ENCODE results near the gene CCDC57. TPM values are rescaled to one million over a fixed set of nuclear protein-coding genes. Genes with fewer than 3 reads are reported as not detected.
A peak's percentile ranks its signal among the peaks of the same experiment; 100 is the strongest.
"Not testable (repeated sequence)": the region's sequence is repeated elsewhere in the genome, so short reads cannot be mapped to it uniquely, and the experiment has no call there.

Gene CCDC57
- total and polyA plus RNA-seq, 8 donors = 43.9 to 166 (median 75.4) TPM

- H3K36me3 ChIP-seq = peaks cover 0 to 8% (median 3%) of the 10 kb centered on the region in 4 donors
- WGBS, 5 donors = 42 to 72% (median 52%) methylated on average over 11 of the region's 11 CpGs
- H3K4me1 ChIP-seq = peaks cover 0 to 10% (median 0%) of the 10 kb centered on the region in 4 donors
- TF ChIP-seq POLR2AphosphoS5 (IDR thresholded peaks at IDR 0.05) (peak in 2 of 3 donors; percentile 75 to 78), EP300 (IDR thresholded peaks at IDR 0.05) (no peak), POLR2A (IDR thresholded peaks at IDR 0.05) (peak in 1 of 4 donors; percentile 21)
- TF ChIP-seq, protein P1, sequence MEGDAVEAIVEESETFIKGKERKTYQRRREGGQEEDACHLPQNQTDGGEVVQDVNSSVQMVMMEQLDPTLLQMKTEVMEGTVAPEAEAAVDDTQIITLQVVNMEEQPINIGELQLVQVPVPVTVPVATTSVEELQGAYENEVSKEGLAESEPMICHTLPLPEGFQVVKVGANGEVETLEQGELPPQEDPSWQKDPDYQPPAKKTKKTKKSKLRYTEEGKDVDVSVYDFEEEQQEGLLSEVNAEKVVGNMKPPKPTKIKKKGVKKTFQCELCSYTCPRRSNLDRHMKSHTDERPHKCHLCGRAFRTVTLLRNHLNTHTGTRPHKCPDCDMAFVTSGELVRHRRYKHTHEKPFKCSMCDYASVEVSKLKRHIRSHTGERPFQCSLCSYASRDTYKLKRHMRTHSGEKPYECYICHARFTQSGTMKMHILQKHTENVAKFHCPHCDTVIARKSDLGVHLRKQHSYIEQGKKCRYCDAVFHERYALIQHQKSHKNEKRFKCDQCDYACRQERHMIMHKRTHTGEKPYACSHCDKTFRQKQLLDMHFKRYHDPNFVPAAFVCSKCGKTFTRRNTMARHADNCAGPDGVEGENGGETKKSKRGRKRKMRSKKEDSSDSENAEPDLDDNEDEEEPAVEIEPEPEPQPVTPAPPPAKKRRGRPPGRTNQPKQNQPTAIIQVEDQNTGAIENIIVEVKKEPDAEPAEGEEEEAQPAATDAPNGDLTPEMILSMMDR (IDR thresholded peaks at IDR 0.05) = no peak
- H3K27me3 ChIP-seq = no peaks in the 10 kb centered on the region
- peak overlapping the region; percentile 56 to 81 (median 70) for H3K27ac ChIP-seq
- H3K9me3 ChIP-seq = no peaks in the 10 kb centered on the region
- H3K4me3 ChIP-seq = no peak overlapping the region
- intact Hi-C loops (cut with DNase I; ENCODE audit: low total_unique reads) = no loop called here
- peak in 1 of 2 donors; percentile 79 for DNase-seq
Observed at GRCh38 chr17:82134101-82134500, 78.5 kb downstream of the CCDC57 start.

- WGBS, 5 donors = 76 to 92% (median 87%) methylated on average over 8 of the region's 8 CpGs
- H3K27me3 ChIP-seq; DNase-seq; H3K4me1 ChIP-seq; H3K36me3 ChIP-seq; H3K4me3 ChIP-seq; H3K9me3 ChIP-seq; intact Hi-C loops (cut with DNase I; ENCODE audit: low total_unique reads): not testable (repeated sequence)
- H3K27ac ChIP-seq = peak overlapping the region in 4 of 5 donors; percentile 64 to 81 (median 72)
Observed at GRCh38 chr17:82133166-82133953, 79.3 kb downstream of the CCDC57 start.

DNA sequence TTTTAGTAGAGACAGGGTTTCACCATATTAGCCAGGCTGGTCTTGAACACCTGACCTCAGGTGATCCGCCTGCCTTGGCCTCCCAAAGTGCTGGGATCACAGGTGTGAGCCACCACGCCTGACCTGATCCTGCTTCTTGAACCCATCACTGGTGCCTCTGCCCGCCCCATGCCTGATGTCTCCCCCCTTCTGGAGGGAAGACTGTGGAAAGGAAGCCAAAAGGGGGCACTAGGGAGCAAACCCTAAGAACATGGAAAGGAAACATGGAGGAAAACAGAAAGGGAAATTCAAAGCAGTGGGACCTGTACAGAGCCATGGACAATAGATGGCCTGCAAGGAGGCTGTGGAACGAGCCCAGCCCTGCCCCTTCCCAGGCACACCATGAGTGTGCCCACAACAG, 83.5 kb downstream of the CCDC57 start:
- peaks cover 0 to 39% (median 31%) of the 10 kb centered on the region in 4 donors for H3K36me3 ChIP-seq
- intact Hi-C loops (cut with DNase I; ENCODE audit: low total_unique reads) = no loop called here
- no peaks in the 10 kb centered on the region for H3K27me3 ChIP-seq
- 93 to 98% (median 95%) methylated on average over 4 of the region's 4 CpGs for WGBS, 5 donors
- no peak for DNase-seq
- peaks cover 0 to 6% (median 0%) of the 10 kb centered on the region in 4 donors for H3K4me1 ChIP-seq
- no peak overlapping the region for H3K4me3 ChIP-seq
- no peaks in the 10 kb centered on the region for H3K9me3 ChIP-seq
- TF ChIP-seq EP300 (IDR thresholded peaks at IDR 0.05) (no peak), POLR2AphosphoS5 (IDR thresholded peaks at IDR 0.05) (no peak), POLR2A (IDR thresholded peaks at IDR 0.05) (no peak)
- TF ChIP-seq, protein P1 (IDR thresholded peaks at IDR 0.05) = no peak
- H3K27ac ChIP-seq = no peak overlapping the region

DNA sequence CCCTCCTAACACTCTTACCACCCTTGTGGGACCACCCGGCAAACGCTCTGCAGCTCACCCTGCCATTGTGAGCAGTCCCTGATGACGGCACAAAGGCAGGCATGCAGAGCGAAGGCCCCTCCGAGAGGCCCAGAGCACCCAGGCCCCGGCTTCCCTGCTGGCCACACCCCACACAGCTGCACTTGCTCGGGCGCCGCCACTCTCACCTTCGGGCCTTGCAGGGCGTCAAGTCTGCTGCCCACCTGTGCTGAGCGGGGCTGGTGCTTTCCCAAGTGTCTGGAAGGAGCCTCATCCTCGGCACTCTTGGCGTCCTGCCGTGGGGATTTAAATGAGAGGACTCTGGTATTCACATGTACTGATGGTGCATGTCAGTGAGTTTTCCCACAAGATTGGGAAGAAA, 84.4 kb downstream of the CCDC57 start:
- intact Hi-C loops (cut with DNase I; ENCODE audit: low total_unique reads) = no loop called here
- Histone ChIP-seq H3K27me3 (no peaks in the 10 kb centered on the region), H3K27ac (no peak overlapping the region), H3K4me1 (no peaks in the 10 kb centered on the region), H3K36me3 (peaks cover 0 to 40% (median 33%) of the 10 kb centered on the region in 4 donors), H3K9me3 (no peaks in the 10 kb centered on the region), H3K4me3 (no peak overlapping the region)
- WGBS, 5 donors = 84 to 89% (median 86%) methylated on average over 13 to 15 of the region's 15 CpGs
- no peak for DNase-seq
- TF ChIP-seq POLR2A (IDR thresholded peaks at IDR 0.05) = no peak
- TF ChIP-seq, protein P1 (IDR thresholded peaks at IDR 0.05) = no peak
- TF ChIP-seq POLR2AphosphoS5 (IDR thresholded peaks at IDR 0.05) = no peak

DNA sequence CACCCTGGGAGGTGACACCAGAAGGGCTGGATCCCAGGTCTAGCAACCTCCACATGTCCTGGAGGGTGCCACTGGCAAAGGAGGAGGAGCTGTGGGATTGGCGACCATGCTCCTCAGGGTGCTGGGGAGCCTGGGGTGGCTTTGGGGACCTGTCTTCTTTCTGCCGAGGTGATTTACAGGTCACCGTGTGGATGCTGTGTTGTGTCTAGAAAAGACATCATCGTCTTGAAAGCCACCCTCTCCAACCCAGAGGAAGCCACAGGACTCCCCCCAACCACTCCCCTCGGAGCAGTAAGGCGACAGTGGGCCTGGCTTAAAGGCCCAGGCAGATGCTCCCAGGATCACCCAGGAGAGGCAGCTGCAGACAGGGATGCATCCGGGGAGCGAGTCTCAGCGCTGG, 84.9 kb downstream of the CCDC57 start:
- DNase-seq = no peak
- Histone ChIP-seq H3K4me1 (no peaks in the 10 kb centered on the region), H3K9me3 (no peaks in the 10 kb centered on the region), H3K4me3 (no peak overlapping the region), H3K36me3 (peaks cover 0 to 40% (median 34%) of the 10 kb centered on the region in 4 donors), H3K27ac (no peak overlapping the region), H3K27me3 (no peaks in the 10 kb centered on the region)
- 87 to 94% (median 92%) methylated on average over 6 to 9 of the region's 9 CpGs for WGBS, 5 donors
- TF ChIP-seq, protein P1 (IDR thresholded peaks at IDR 0.05) = no peak
- TF ChIP-seq POLR2AphosphoS5 (IDR thresholded peaks at IDR 0.05) = no peak
- TF ChIP-seq POLR2A (IDR thresholded peaks at IDR 0.05) = no peak
- TF ChIP-seq EP300 (IDR thresholded peaks at IDR 0.05) = no peak
- intact Hi-C loops (cut with DNase I; ENCODE audit: low total_unique reads) = no loop called here

Data from stomach (tissue), 9 donors.